WTC11 (cell line): Measurements from ENCODE around the gene MOBP. TPM values are rescaled to one million over a fixed set of nuclear protein-coding genes. Genes with fewer than 3 reads are reported as not detected.
"Not testable (repeated sequence)": the region's sequence is repeated elsewhere in the genome, so short reads cannot be mapped to it uniquely, and the experiment has no call there.

ENCODE experiments used
- ATAC-seq: fragments of 200-7000 bp; cut with Tn5 transposase; 2 replicates; pipeline ENCODE4 v1.10.0; 2021; ENCODE audit warnings: mild to moderate bottlenecking, moderate library complexity
- CTCF ChIA-PET: fragments of 300-600 bp; sonication (Branson Sonifier 250); formaldehyde crosslinking; loops from one replicate; lab custom pipeline; 2021; ENCODE audit warnings: antibody characterized with exemption; lab: Charles Lee
- POLR2A ChIA-PET: fragments of 350-600 bp; sonication (Branson Sonifier 250); formaldehyde crosslinking; loops from one replicate; lab custom pipeline; 2021; ENCODE audit warnings: antibody characterized with exemption; lab: Charles Lee
- DNase-seq: peaks from one replicate; pipeline ENCODE4 v3.0.0; 2021; ENCODE audit warnings: low spot score
- H3K27ac Mint-ChIP-seq: 2 replicates; pipeline ENCODE4 v1.8.0; 2021; ENCODE audit warnings: mixed read lengths
- H3K27me3 Mint-ChIP-seq: 2 replicates; pipeline ENCODE4 v1.8.0; 2021; ENCODE audit warnings: low read depth, mild to moderate bottlenecking, moderate library complexity, mixed read lengths
- H3K36me3 Mint-ChIP-seq: 2 replicates; pipeline ENCODE4 v1.8.0; 2021; ENCODE audit warnings: mixed read lengths
- H3K4me1 Mint-ChIP-seq: 2 replicates; pipeline ENCODE4 v1.8.0; 2022; ENCODE audit warnings: mixed read lengths
- H3K4me3 Mint-ChIP-seq: 2 replicates; pipeline ENCODE4 v1.8.0; 2021; ENCODE audit warnings: mild to moderate bottlenecking, moderate library complexity, mixed read lengths
- H3K9me3 Mint-ChIP-seq: 2 replicates; pipeline ENCODE4 v1.8.0; 2021; ENCODE audit warnings: mixed read lengths
- ARID4B ChIP-seq: sonication (generic); formaldehyde crosslinking; IDR thresholded peaks from 2 replicates; pipeline ENCODE4 v1.8.0; 2023; ENCODE audit warnings: missing genetic modification reagents, mild to moderate bottlenecking, borderline replicate concordance
- ESRRA ChIP-seq: sonication (generic); formaldehyde crosslinking; IDR thresholded peaks from 2 replicates; pipeline ENCODE4 v1.8.1; 2022; ENCODE audit warnings: mild to moderate bottlenecking, missing genetic modification reagents, borderline replicate concordance
- JUN ChIP-seq: sonication (generic); formaldehyde crosslinking; IDR thresholded peaks from 2 replicates; pipeline ENCODE4 v1.8.0; 2023; ENCODE audit warnings: mild to moderate bottlenecking, missing genetic modification reagents
- KAT7 ChIP-seq: sonication (generic); formaldehyde crosslinking; IDR thresholded peaks from 2 replicates; pipeline ENCODE4 v1.8.1; 2023; ENCODE audit warnings: missing genetic modification reagents, mild to moderate bottlenecking, borderline replicate concordance
- USF1 ChIP-seq: sonication (generic); formaldehyde crosslinking; IDR thresholded peaks from 2 replicates; pipeline ENCODE4 v1.8.0; 2022; ENCODE audit warnings: mild to moderate bottlenecking, missing genetic modification reagents
- ZBTB21 ChIP-seq: sonication (generic); formaldehyde crosslinking; IDR thresholded peaks from 2 replicates; pipeline ENCODE4 v1.8.1; 2023; ENCODE audit warnings: mild to moderate bottlenecking, missing genetic modification reagents, borderline replicate concordance
- ZNF138 ChIP-seq: sonication (generic); formaldehyde crosslinking; conservative IDR thresholded peaks from 2 replicates; pipeline ENCODE4 v1.8.1; 2022; ENCODE audit warnings: mild to moderate bottlenecking, moderate library complexity, missing genetic modification reagents
- ZNF532 ChIP-seq: fragments of 250-450 bp; sonication (Bioruptor Pico); IDR thresholded peaks from 2 replicates; pipeline ENCODE4 v1.9.0; 2021; ENCODE audit warnings: mild to moderate bottlenecking, borderline replicate concordance
- total RNA-seq: library from RNA; stranded (reverse); gene quantifications from 3 replicates; pipeline ENCODE4 v1.2.3, GENCODE V29; 2021
- TF ChIP-seq, protein P1 (sequence below): fragments of 200-600 bp; IDR thresholded peaks from 2 replicates; pipeline ENCODE4 v1.8.0; 2022; ENCODE audit warnings: antibody characterized with exemption
- TF ChIP-seq, protein P2 (sequence below): sonication (generic); formaldehyde crosslinking; IDR thresholded peaks from 2 replicates; pipeline ENCODE4 v1.8.1; 2022; ENCODE audit warnings: mild to moderate bottlenecking, missing genetic modification reagents, moderate library complexity, borderline replicate concordance
- TF ChIP-seq, protein P3 (sequence below): sonication (generic); formaldehyde crosslinking; IDR thresholded peaks from 2 replicates; pipeline ENCODE4 v1.8.0; 2023; ENCODE audit warnings: missing genetic modification reagents
- TF ChIP-seq, protein P4 (sequence below): sonication (generic); formaldehyde crosslinking; IDR thresholded peaks from 2 replicates; pipeline ENCODE4 v1.8.0; 2022; ENCODE audit warnings: mild to moderate bottlenecking, missing genetic modification reagents

Gene MOBP
- total RNA-seq, 1 experiment from 2014 or later, result 0.13 TPM

GRCh38 chr3:39456159-39456558 is 11.3 kb upstream of the MOBP start (continued):
- TF ChIP-seq ARID4B (CRISPR knock-in tag), result no peak
- no peak for TF ChIP-seq ZNF138 (CRISPR knock-in tag)
- TF ChIP-seq, protein P1, sequence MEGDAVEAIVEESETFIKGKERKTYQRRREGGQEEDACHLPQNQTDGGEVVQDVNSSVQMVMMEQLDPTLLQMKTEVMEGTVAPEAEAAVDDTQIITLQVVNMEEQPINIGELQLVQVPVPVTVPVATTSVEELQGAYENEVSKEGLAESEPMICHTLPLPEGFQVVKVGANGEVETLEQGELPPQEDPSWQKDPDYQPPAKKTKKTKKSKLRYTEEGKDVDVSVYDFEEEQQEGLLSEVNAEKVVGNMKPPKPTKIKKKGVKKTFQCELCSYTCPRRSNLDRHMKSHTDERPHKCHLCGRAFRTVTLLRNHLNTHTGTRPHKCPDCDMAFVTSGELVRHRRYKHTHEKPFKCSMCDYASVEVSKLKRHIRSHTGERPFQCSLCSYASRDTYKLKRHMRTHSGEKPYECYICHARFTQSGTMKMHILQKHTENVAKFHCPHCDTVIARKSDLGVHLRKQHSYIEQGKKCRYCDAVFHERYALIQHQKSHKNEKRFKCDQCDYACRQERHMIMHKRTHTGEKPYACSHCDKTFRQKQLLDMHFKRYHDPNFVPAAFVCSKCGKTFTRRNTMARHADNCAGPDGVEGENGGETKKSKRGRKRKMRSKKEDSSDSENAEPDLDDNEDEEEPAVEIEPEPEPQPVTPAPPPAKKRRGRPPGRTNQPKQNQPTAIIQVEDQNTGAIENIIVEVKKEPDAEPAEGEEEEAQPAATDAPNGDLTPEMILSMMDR, result no peak
- TF ChIP-seq KAT7, result no peak
- no peak for TF ChIP-seq ZNF532 (CRISPR knock-in tag)

GRCh38 chr3:39457361-39457760 is 10.1 kb upstream of the MOBP start:
- Mint-ChIP-seq H3K27me3 (no peaks in the 10 kb centered on the region), H3K4me1 (peaks cover 6% of the 10 kb centered on the region), H3K27ac (no peak overlapping the region), H3K36me3 (0 out of 2 replicates have a peak, but pooled peaks cover 3% of the 10 kb centered on the region), H3K9me3 (peaks cover 5% of the 10 kb centered on the region), H3K4me3 (no peak overlapping the region)
- DNase-seq (no peak), ATAC-seq (no peak)
- no peak for TF ChIP-seq USF1 (CRISPR knock-in tag)
- ChIA-PET CTCF (interaction anchor here (1.2 to 2.2 kb wide), 2 partner anchors 10 kb away, joined by 3 to 9 read pairs; partner anchors contain the start of gene MOBP), POLR2A (no interaction called here)

DNA sequence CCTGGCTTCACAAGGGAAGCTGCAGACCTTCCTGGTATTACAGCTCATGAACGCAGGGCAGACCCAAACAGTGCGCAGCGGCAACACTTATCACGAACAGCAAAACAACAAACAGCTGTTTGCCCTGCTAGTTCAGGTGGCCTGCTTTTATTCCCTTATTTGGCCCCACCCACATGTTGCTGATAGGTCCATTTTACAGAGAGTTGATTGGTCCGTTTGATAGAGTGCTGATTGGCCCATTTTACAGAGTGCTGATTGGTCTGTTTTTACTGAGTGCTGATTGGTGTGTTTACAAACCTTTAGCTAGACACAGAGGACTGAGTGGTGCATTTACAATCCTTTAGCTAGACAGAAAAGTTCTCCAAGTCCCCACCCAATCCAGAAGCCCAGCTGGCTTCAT is 8.9 kb upstream of the MOBP start:
- H3K36me3 Mint-ChIP-seq, ATAC-seq, H3K27me3 Mint-ChIP-seq, H3K4me3 Mint-ChIP-seq, H3K9me3 Mint-ChIP-seq, DNase-seq, POLR2A ChIA-PET, H3K4me1 Mint-ChIP-seq: not testable (repeated sequence)
- CTCF ChIA-PET, result interaction anchor here (0.7 to 2.2 kb wide), 3 partner anchors 9 to 1279 kb away, joined by 3 to 9 read pairs (median 4); partner anchors contain the start of gene MOBP
- H3K27ac Mint-ChIP-seq, result 0 out of 2 replicates have a peak overlapping the region, but pooled peaks have one; percentile 14

GRCh38 chr3:39460677-39461076 is 6.8 kb upstream of the MOBP start:
- ATAC-seq, result peak; percentile 38; the same call in 1 of the 2 replicates
- H3K36me3 Mint-ChIP-seq, result 0 out of 2 replicates have a peak, but pooled peaks cover 3% of the 10 kb centered on the region
- no peak for DNase-seq
- H3K4me1 Mint-ChIP-seq, result peaks cover 6% of the 10 kb centered on the region
- H3K4me3 Mint-ChIP-seq, result no peak overlapping the region
- H3K9me3 Mint-ChIP-seq, result peaks cover 5% of the 10 kb centered on the region
- ChIA-PET CTCF (interaction anchor here (1.4 kb wide), 1 partner anchor 13 kb away, joined by 5 read pairs; no protein-coding TSS in a partner anchor), POLR2A (no interaction called here)
- no peaks in the 10 kb centered on the region for H3K27me3 Mint-ChIP-seq
- H3K27ac Mint-ChIP-seq, result no peak overlapping the region
- TF ChIP-seq ZBTB21 (CRISPR knock-in tag), result no peak
- TF ChIP-seq, protein P2, sequence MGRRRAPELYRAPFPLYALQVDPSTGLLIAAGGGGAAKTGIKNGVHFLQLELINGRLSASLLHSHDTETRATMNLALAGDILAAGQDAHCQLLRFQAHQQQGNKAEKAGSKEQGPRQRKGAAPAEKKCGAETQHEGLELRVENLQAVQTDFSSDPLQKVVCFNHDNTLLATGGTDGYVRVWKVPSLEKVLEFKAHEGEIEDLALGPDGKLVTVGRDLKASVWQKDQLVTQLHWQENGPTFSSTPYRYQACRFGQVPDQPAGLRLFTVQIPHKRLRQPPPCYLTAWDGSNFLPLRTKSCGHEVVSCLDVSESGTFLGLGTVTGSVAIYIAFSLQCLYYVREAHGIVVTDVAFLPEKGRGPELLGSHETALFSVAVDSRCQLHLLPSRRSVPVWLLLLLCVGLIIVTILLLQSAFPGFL (CRISPR knock-in tag), result no peak
- TF ChIP-seq JUN (CRISPR knock-in tag), result no peak
- TF ChIP-seq, protein P3, sequence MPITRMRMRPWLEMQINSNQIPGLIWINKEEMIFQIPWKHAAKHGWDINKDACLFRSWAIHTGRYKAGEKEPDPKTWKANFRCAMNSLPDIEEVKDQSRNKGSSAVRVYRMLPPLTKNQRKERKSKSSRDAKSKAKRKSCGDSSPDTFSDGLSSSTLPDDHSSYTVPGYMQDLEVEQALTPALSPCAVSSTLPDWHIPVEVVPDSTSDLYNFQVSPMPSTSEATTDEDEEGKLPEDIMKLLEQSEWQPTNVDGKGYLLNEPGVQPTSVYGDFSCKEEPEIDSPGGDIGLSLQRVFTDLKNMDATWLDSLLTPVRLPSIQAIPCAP (CRISPR knock-in tag), result no peak
- TF ChIP-seq, protein P4, sequence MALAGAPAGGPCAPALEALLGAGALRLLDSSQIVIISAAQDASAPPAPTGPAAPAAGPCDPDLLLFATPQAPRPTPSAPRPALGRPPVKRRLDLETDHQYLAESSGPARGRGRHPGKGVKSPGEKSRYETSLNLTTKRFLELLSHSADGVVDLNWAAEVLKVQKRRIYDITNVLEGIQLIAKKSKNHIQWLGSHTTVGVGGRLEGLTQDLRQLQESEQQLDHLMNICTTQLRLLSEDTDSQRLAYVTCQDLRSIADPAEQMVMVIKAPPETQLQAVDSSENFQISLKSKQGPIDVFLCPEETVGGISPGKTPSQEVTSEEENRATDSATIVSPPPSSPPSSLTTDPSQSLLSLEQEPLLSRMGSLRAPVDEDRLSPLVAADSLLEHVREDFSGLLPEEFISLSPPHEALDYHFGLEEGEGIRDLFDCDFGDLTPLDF (CRISPR knock-in tag), result no peak
- TF ChIP-seq ESRRA (CRISPR knock-in tag), result no peak
